CD4-positive, alpha-beta T cell treated with Interferon gamma for 1 hour (primary cell): Measurements from ENCODE around the gene CDT1.

Source experiments
- DNase-seq: peaks from one replicate; pipeline ENCODE4 v3.0.0-alpha.2; 2020

The CDT1 gene

GRCh38 chr16:88803264-88803987, at the start of gene CDT1:
TSS of gene CDT1 (plus strand) at chr16:88803789. CDS start at chr16:88803832, 43 bp downstream.
- peak; percentile 80 for DNase-seq

DNA sequence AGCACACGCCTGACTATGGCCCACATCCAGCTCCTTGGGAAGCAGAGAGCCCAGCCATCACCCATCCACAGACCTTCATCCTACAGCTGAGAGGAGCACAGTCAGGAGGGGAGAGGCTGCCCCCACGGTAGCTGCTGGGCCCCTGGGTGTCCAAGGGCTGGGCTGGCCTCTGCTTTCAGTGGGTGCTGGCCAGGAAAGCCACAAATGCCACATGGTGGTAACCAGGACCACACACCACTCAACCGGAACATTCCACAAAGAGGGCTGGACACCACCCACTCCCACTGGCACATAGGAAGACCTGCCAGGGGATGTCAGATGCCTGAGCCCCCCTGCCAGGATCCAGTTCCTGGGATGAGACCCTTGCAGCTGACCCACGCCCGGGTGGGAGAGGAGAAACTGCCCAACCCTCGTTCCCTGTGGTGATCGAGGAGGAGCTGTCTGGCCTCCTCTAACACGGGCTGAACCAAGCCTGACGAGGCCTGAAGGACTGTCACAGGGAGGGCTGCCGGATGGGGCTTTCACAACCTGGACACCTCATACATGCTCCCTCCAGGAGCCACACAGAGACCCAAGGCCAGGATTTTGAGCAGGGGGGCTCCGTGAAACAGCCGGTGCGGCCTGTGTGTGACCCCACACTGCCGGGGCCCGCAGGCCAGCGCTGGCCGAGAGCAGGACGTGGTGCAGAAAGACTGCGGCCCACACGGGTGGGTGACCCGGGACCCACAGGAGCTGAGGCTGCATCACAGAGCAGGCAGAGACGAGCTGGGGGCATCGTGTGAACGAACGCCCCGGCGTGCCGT, 49.3 kb upstream of the CDT1 start:
- no peak for DNase-seq

DNA sequence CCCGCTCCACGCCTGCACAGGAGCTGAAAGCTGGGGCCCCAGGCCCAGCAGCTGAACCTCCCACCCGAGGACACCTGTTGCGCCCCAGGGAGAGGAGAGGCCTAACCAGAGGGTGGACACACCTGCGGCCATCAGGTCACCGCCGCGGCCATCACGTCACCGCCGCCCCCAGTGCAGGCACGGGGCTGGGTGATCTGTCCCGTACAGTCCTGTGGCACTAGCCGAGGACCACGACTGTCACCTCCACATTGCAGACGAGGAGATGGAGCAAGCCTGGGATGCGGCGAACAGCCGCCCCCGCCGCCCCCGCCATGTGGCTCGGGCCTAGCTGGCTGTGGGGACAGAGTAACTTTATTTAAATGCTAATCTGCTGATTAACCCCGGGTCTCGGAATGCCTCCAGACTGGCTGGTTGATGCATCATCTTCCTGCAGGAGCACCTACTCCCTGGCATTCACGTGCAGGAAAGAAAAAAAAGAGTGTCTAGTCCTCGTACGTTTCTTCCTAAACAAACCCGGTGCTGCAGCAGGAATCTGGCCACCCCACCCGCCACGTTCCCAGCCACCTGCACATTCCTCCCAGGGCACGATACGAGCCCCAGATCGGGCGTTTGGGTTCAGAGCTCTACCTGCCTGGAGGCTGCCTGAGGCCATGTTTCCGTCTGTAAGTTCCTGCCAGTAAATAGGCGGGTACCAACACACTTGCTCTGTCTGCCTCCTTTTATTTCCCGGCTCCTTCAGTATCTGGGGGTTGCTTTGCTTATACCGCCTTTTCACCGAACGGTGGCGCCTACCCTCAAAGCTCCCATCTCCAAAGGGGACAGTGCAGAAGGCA, 48.5 kb upstream of the CDT1 start:
- DNase-seq: no peak

DNA sequence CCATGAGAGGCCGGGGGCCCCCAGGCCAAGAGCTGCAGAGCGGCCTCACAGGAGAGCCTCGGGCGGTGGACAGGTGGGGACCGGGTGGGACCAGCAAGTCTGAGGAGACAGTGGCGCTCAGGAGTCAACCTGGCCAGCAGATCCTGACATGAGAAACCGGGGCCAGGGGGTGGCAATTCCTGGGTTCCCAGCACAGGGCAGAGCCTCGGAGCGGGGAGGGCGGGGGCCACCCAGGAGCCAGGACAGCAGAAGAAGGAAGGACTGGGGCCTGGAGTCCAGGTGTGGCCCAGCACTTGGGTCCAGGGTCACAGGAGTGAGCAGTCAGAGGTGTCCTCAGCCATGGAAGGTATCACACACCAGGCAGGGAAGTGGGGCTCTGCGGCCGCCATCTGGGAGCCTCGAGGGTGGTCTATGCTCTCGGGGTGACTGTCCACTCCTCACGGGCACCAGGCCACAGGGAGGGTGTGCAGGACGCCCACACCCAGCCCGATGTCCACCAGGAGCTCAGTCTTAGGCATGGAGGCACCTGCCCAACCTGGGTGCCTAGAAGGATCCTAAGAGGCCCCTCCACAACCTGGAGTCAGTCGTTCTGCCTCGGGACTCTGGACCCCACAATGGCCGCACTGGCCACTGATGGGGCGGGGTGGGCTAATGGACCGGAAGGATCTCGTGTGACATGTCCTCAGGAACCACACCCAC, 47.7 kb upstream of the CDT1 start:
- no peak for DNase-seq

DNA sequence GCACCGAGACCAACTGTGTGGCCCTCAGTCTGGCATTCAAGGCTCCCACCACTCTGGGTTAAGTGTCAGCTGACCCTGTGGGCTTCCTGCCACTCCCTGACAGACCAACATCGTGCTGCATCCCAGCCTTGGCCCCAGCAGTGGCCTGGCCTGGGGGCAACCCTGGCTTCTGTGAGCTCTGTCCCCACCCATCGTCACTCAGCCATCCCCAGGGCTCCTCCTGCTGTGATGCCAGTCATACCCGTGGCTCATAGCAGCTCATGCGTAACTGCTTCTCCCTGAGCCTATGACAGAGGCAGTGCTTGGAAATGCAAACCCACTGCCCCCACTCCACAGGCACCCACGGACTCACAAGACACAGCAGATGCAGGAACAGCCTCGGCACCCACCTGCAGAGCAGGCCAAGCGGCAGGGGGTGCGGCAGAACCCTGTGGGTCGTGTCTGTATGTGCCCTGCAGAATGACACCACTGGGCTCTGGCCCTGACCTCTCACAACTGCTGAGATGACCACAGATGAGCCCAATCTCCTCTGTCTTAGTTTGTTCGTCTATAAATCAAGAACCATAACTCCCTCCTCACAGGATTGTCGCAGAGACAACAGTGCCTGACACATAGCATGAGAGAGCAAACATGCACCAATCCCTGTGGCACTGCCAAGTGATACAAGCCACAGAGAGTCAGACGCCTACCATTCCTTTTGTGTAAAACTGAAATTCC, 45.2 kb upstream of the CDT1 start:
- DNase-seq: no peak

DNA sequence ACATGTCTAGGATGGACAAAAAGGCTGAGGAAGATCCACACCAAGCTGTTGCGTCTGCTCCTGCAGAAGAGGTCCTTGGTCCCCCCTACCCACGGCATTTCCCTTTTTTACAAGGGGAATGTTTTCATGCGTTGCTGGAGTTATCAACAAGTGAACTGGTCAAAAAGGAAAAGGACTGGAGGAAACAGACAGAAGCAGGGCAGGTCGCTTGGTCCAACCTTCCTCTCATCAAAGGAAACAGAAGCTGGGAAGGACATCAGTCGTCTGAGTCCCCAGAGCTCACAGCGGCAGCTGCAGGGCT, 44.7 kb upstream of the CDT1 start:
- no peak for DNase-seq

GRCh38 chr16:88759245-88759975, 44.2 kb upstream of the CDT1 start:
- DNase-seq: peak; percentile 10

DNA sequence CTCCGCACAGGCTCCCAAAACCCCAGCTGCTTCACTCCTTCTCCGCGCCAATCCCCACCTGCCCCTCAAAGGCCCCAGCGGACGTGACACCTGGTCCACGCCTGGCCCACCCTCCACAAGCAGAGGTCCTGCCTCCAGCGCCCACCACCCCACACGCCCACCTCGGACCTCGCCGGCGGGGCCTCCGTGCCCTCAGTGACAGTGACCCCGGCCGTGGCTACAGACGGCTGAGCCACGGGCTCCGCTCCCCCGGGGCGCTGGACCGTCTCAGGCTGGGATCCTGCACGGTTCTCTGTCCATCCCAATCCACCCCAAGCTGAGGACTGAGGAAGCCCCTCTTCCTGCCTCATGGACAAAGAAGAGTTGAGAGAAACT, 43.6 kb upstream of the CDT1 start:
- DNase-seq: no peak

GRCh38 chr16:88760424-88761142, 43.0 kb upstream of the CDT1 start:
- no peak for DNase-seq

DNA sequence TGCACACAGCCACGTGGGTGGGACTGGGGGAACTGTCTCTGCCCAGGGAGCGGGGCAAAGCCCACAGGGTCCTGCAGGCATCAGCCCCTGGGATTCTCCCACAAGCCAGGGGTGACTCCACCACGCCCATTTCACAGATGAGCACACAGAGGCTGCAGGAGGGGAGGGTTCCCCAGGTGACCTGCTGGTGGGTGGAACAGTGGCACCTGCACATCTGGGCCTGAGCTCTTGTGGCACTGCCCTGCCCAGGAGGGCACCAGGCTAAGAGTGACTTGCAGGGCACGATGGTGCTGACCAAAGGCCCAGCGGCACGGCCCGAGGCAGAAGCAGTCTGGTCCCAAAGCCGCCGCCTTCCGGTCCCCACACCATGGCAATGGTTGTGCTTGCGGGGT, 42.5 kb upstream of the CDT1 start:
- no peak for DNase-seq

DNA sequence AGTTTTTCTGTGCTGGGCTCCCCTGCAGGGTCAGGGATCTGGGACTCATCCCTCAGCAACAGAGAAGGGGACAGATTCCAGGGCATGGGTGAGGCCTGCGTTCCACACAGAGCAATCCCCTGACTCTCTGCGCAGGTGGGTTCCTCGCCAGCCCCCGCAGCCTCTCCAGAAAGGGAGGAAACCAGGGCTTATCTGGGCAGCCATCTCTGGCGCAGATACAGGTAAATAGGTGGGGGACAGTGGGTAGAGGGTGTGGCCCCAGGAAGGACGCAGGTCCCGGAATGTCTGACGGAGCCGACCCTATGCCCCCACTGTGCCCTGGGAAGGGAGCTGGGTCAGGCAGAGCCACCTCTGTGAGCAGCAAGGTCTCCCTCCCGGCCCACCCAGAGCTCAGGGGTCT, 41.8 kb upstream of the CDT1 start:
- DNase-seq: no peak

DNA sequence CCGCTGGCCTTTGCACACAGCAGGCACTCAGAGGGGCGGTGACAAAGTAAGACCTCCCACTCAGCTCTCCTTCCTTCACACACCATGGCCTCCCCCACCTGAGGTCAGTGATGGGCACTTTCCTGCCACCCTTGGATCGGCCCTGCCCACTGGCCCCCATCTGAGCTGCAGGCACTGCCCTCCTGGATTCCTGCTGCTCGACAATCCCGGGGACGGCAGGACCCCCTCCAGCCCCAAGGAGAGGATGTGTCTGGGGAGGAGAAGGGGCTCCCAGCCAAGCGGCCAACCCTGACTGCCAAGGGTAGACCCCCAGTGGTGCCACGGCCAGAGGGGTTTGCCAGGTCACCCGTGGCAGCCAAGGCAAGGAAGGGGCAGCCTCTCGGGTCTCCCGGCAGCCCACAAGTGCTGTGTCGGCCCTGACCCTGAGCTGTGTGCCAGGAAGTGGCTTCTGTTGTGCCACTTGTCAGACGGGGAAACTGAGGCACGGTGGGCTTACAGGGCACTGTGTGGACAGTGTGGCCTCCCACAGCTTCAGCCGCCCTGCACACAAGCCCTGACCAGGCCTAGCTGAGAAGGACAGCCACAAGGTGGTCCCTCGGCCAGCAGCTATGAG, 41.2 kb upstream of the CDT1 start:
- no peak for DNase-seq

GRCh38 chr16:88762941-88763340, 40.6 kb upstream of the CDT1 start:
- DNase-seq: no peak

DNA sequence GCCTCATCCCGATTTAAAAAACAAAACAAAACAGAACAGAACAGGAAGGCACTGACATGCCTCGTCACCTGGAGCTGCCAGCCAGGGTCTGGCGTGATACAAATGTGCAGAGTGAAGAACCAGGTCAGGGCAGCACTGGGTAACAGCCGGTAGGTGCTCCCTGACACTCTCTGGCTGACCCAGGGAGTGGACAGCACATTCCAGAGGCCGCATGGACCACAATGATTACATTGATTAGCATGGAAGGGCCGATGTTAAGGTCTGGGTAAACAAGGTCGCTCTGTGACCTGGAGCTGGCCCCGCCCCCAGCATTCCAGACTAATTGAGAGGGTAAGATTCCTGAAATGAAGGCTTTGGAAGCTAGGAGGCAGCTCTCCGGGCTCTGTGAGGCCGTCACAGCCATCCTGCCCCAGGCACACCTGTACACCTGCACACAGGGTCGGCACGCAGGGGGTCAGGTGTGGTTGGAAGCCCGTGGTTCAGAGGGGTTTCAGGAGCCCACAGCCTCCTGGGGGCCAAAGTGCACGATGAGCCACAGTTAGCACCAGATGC, 40.0 kb upstream of the CDT1 start:
- no peak for DNase-seq

- DNase-seq: no peak
Measured at GRCh38 chr16:88764080-88764479, 39.5 kb upstream of the CDT1 start.

GRCh38 chr16:88764913-88765349, 38.7 kb upstream of the CDT1 start:
- DNase-seq: no peak

- no peak for DNase-seq
Measured at GRCh38 chr16:88766975-88767374, 36.6 kb upstream of the CDT1 start.

GRCh38 chr16:88767546-88768070, 36.0 kb upstream of the CDT1 start:
- DNase-seq: no peak

DNA sequence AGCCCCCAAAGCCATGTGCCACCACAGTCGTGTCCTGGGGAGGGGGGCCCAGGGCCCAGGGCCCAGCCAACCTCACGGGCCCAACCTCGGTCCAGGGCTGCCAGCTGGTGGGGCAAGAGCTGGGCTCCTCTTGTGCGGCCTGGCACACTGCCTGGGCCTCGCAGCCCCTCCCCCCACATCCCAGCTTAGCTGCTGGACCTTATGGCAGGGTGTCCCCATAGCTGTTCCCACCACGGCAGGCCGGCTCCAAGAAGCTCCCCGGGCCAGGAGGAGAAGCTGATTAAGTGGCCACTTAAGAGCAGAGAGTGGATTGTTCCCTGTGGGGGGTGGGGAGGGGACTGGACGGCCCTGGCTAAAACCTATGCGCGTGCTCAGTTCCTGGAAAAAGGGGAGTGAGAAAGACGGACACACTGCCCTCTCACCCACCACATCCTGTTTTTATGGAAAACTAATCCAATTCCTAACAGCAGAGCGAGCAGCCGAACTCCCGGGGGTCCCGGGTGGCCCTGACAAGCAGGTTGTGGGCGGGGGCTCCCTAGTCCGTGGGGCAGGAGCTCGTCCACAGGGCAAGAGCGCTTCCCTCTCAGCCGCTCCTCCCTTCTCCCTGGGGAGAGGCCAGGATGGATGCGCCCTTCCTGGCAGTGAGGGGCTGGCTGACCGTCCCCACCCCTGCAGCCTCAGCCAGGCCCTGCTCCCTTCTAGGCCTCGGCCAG, 35.4 kb upstream of the CDT1 start:
- no peak for DNase-seq
